ENCODE results near the gene KRTAP4-3. TPM values are rescaled to one million over a fixed set of nuclear protein-coding genes. Genes with fewer than 3 reads are reported as not detected.

KRTAP4-3 gene
- polyA plus RNA-seq, 1 donor from 2014 or later, result not detected

Other genes with a start within 250 kb of the KRTAP4-3 start
- gene KRT23, start 230.6 kb downstream of the KRTAP4-3 start, polyA plus RNA-seq, result not detected
- not detected for gene KRT39, start 201.3 kb downstream of the KRTAP4-3 start, polyA plus RNA-seq
- not detected for gene KRT40, start 183.9 kb downstream of the KRTAP4-3 start, polyA plus RNA-seq
- gene KRTAP3-3, start 174.1 kb downstream of the KRTAP4-3 start, polyA plus RNA-seq, result not detected
- not detected for gene KRTAP3-2, start 168.3 kb downstream of the KRTAP4-3 start, polyA plus RNA-seq
- not detected for gene KRTAP3-1, start 159.1 kb downstream of the KRTAP4-3 start, polyA plus RNA-seq
- not detected for gene KRTAP1-5, start 141.0 kb downstream of the KRTAP4-3 start, polyA plus RNA-seq
- not detected for gene KRTAP1-4, start 138.0 kb downstream of the KRTAP4-3 start, polyA plus RNA-seq
- not detected for gene KRTAP1-3, start 133.3 kb downstream of the KRTAP4-3 start, polyA plus RNA-seq
- gene KRTAP1-1, start 126.8 kb downstream of the KRTAP4-3 start, polyA plus RNA-seq, result not detected
- not detected for gene KRTAP2-1, start 120.9 kb downstream of the KRTAP4-3 start, polyA plus RNA-seq
- gene KRTAP2-2, start 113.0 kb downstream of the KRTAP4-3 start, polyA plus RNA-seq, result not detected
- not detected for gene KRTAP2-3, start 108.1 kb downstream of the KRTAP4-3 start, polyA plus RNA-seq
- gene KRTAP2-4, start 102.3 kb downstream of the KRTAP4-3 start, polyA plus RNA-seq, result not detected
- not detected for gene KRTAP4-7, start 84.1 kb downstream of the KRTAP4-3 start, polyA plus RNA-seq
- not detected for gene KRTAP4-8, start 70.1 kb downstream of the KRTAP4-3 start, polyA plus RNA-seq
- not detected for gene KRTAP4-16, start 66.0 kb downstream of the KRTAP4-3 start, polyA plus RNA-seq
- not detected for gene KRTAP4-9, start 62.8 kb downstream of the KRTAP4-3 start, polyA plus RNA-seq
- not detected for gene KRTAP4-11, start 49.8 kb downstream of the KRTAP4-3 start, polyA plus RNA-seq
- not detected for gene KRTAP4-12, start 44.0 kb downstream of the KRTAP4-3 start, polyA plus RNA-seq
- gene KRTAP4-6, start 27.7 kb downstream of the KRTAP4-3 start, polyA plus RNA-seq, result not detected
- gene KRTAP4-5, start 18.4 kb downstream of the KRTAP4-3 start, polyA plus RNA-seq, result not detected
- not detected for gene KRTAP4-4, start 7.5 kb downstream of the KRTAP4-3 start, polyA plus RNA-seq
- gene KRTAP4-2, start 10.0 kb upstream of the KRTAP4-3 start, polyA plus RNA-seq, result not detected
- not detected for gene KRTAP4-1, start 16.7 kb upstream of the KRTAP4-3 start, polyA plus RNA-seq
- gene KRTAP9-1, start 21.7 kb upstream of the KRTAP4-3 start, polyA plus RNA-seq, result not detected
- not detected for gene KRTAP9-2, start 58.4 kb upstream of the KRTAP4-3 start, polyA plus RNA-seq
- gene KRTAP9-3, start 64.2 kb upstream of the KRTAP4-3 start, polyA plus RNA-seq, result not detected
- not detected for gene KRTAP9-8, start 69.8 kb upstream of the KRTAP4-3 start, polyA plus RNA-seq
- gene KRTAP9-4, start 81.5 kb upstream of the KRTAP4-3 start, polyA plus RNA-seq, result not detected
- not detected for gene KRTAP9-9, start 87.2 kb upstream of the KRTAP4-3 start, polyA plus RNA-seq
- not detected for gene KRTAP9-6, start 97.2 kb upstream of the KRTAP4-3 start, polyA plus RNA-seq
- not detected for gene KRTAP9-7, start 107.5 kb upstream of the KRTAP4-3 start, polyA plus RNA-seq
- gene KRTAP29-1, start 134.6 kb upstream of the KRTAP4-3 start, polyA plus RNA-seq, result not detected
- not detected for gene KRTAP16-1, start 141.1 kb upstream of the KRTAP4-3 start, polyA plus RNA-seq
- gene KRTAP17-1, start 147.5 kb upstream of the KRTAP4-3 start, polyA plus RNA-seq, result not detected
- gene KRT33A, start 182.6 kb upstream of the KRTAP4-3 start, polyA plus RNA-seq, result not detected
- not detected for gene KRT33B, start 201.6 kb upstream of the KRTAP4-3 start, polyA plus RNA-seq
- gene KRT34, start 214.1 kb upstream of the KRTAP4-3 start, polyA plus RNA-seq, result not detected
- gene KRT31, start 229.4 kb upstream of the KRTAP4-3 start, polyA plus RNA-seq, result not detected